Ectodermal cell (in vitro differentiated cells): ENCODE data around the gene RHEX.
"Not testable (repeated sequence)": the region's sequence is repeated elsewhere in the genome, so short reads cannot be mapped to it uniquely, and the experiment has no call there.

Experiments used
- H3K27ac ChIP-seq: 2 replicates; pipeline ENCODE4 v1.7.0; 2013; ENCODE audit warnings: mild to moderate bottlenecking, low read depth, low read length; ENCODE audit not compliant: insufficient read depth, poor library complexity, severe bottlenecking
- H3K27me3 ChIP-seq: 2 replicates; pipeline ENCODE4 v1.7.0; 2013; ENCODE audit warnings: mild to moderate bottlenecking, low read length; ENCODE audit not compliant: insufficient read depth, control insufficient read depth, poor library complexity, severe bottlenecking
- H3K36me3 ChIP-seq: one replicate; pipeline ENCODE4 v1.7.0; 2013; ENCODE audit warnings: low read length; ENCODE audit not compliant: control insufficient read depth, insufficient read depth
- H3K4me1 ChIP-seq: one replicate; pipeline ENCODE4 v1.7.0; 2013; ENCODE audit warnings: low read length; ENCODE audit not compliant: control insufficient read depth, insufficient read depth
- H3K4me3 ChIP-seq: 2 replicates; pipeline ENCODE4 v1.7.0; 2013; ENCODE audit warnings: low read depth, low read length, control low read depth; ENCODE audit not compliant: insufficient read depth
- H3K9me3 ChIP-seq: 2 replicates; pipeline ENCODE4 v1.7.0; 2013; ENCODE audit warnings: mild to moderate bottlenecking, low read length, moderate library complexity; ENCODE audit not compliant: control insufficient read depth
- WGBS, 2 experiments: methylation state at CpG; one replicate each; pipeline ENCODE4 v1.1.7; 2013; ENCODE audit warnings: missing lambda C conversion rate in 2 of 2; 5-methylcytosine and 5-hydroxymethylcytosine counted together

Gene RHEX

GRCh38 chr1:206047271-206047670, 5.7 kb upstream of the RHEX start:
- H3K4me3 ChIP-seq: no peak overlapping the region
- no peaks in the 10 kb centered on the region for H3K27me3 ChIP-seq
- H3K9me3 ChIP-seq: no peaks in the 10 kb centered on the region
- no peaks in the 10 kb centered on the region for H3K4me1 ChIP-seq
- H3K36me3 ChIP-seq: no peaks in the 10 kb centered on the region
- no peak overlapping the region for H3K27ac ChIP-seq
- 91 to 93% methylated on average over 4 of the region's 4 CpGs for WGBS, 2 experiments

- H3K27me3 ChIP-seq: no peaks in the 10 kb centered on the region
- H3K4me3 ChIP-seq: no peak overlapping the region
- H3K9me3 ChIP-seq: no peaks in the 10 kb centered on the region
- 82% methylated on average over 6 of the region's 6 CpGs for WGBS, 2 experiments
- no peaks in the 10 kb centered on the region for H3K4me1 ChIP-seq
- H3K27ac ChIP-seq: no peak overlapping the region
- H3K36me3 ChIP-seq: no peaks in the 10 kb centered on the region
Measured at GRCh38 chr1:206048582-206048981, 4.4 kb upstream of the RHEX start.

GRCh38 chr1:206049293-206049692, 3.7 kb upstream of the RHEX start:
- no peaks in the 10 kb centered on the region for H3K36me3 ChIP-seq
- H3K4me3 ChIP-seq: no peak overlapping the region
- H3K27ac ChIP-seq: no peak overlapping the region
- H3K4me1 ChIP-seq: no peaks in the 10 kb centered on the region
- no peaks in the 10 kb centered on the region for H3K9me3 ChIP-seq
- no peaks in the 10 kb centered on the region for H3K27me3 ChIP-seq

GRCh38 chr1:206049919-206050600, 2.9 kb upstream of the RHEX start:
- H3K36me3 ChIP-seq: no peaks in the 10 kb centered on the region
- H3K27ac ChIP-seq: no peak overlapping the region
- WGBS, 2 experiments: 90 to 95% methylated on average over 2 to 3 of the region's 3 CpGs
- H3K4me1 ChIP-seq: no peaks in the 10 kb centered on the region
- H3K27me3 ChIP-seq: no peaks in the 10 kb centered on the region
- no peaks in the 10 kb centered on the region for H3K9me3 ChIP-seq
- H3K4me3 ChIP-seq: no peak overlapping the region

GRCh38 chr1:206050655-206051235, 2.2 kb upstream of the RHEX start:
- Histone ChIP-seq H3K4me3 (no peak overlapping the region), H3K4me1 (no peaks in the 10 kb centered on the region), H3K9me3 (no peaks in the 10 kb centered on the region), H3K27ac (no peak overlapping the region), H3K36me3 (no peaks in the 10 kb centered on the region), H3K27me3 (no peaks in the 10 kb centered on the region)
- WGBS, 2 experiments: 91 to 92% methylated on average over 6 of the region's 6 CpGs

GRCh38 chr1:206052231-206052865, 625 bp upstream of the RHEX start:
- not testable (repeated sequence) for H3K4me1 ChIP-seq
- 87 to 92% methylated on average over 3 of the region's 8 CpGs for WGBS, 2 experiments

GRCh38 chr1:206053616-206054015, 643 bp downstream of the RHEX start:
- not testable (repeated sequence) for H3K27ac ChIP-seq, H3K9me3 ChIP-seq, H3K4me3 ChIP-seq, H3K4me1 ChIP-seq, H3K36me3 ChIP-seq, H3K27me3 ChIP-seq
- WGBS, 2 experiments: 95 to 96% methylated on average over 4 of the region's 4 CpGs

More at GRCh38 chr1:206052231-206052865, 625 bp upstream of the RHEX start:
- H3K27me3 ChIP-seq, H3K4me3 ChIP-seq, H3K9me3 ChIP-seq, H3K36me3 ChIP-seq, H3K27ac ChIP-seq: not testable (repeated sequence)

- not testable (repeated sequence) for H3K27me3 ChIP-seq
Measured at GRCh38 chr1:206055069-206055625, 2.2 kb downstream of the RHEX start.

GRCh38 chr1:206055639-206056323, 2.8 kb downstream of the RHEX start:
- H3K27ac ChIP-seq, H3K36me3 ChIP-seq, H3K27me3 ChIP-seq, H3K9me3 ChIP-seq, H3K4me1 ChIP-seq, H3K4me3 ChIP-seq: not testable (repeated sequence)
- WGBS, 2 experiments: 95 to 96% methylated on average over 8 of the region's 8 CpGs

More at GRCh38 chr1:206055069-206055625, 2.2 kb downstream of the RHEX start:
- not testable (repeated sequence) for H3K27ac ChIP-seq, H3K4me1 ChIP-seq, H3K4me3 ChIP-seq, H3K9me3 ChIP-seq, H3K36me3 ChIP-seq
- WGBS, 2 experiments: 94 to 96% methylated on average over 12 of the region's 12 CpGs

GRCh38 chr1:206058289-206058926, 5.4 kb downstream of the RHEX start:
- H3K4me3 ChIP-seq, H3K27me3 ChIP-seq, H3K36me3 ChIP-seq, H3K4me1 ChIP-seq, H3K27ac ChIP-seq, H3K9me3 ChIP-seq: not testable (repeated sequence)
- 84 to 86% methylated on average over 6 of the region's 9 CpGs for WGBS, 2 experiments
